Small intestine (tissue), 7 donors: ENCODE data around the gene IQUB. TPM values are rescaled to one million over a fixed set of nuclear protein-coding genes. Genes with fewer than 3 reads are reported as not detected.
A peak's percentile ranks its signal among the peaks of the same experiment; 100 is the strongest.

ENCODE experiments used
- DNase-seq, 2 donors: peaks; one replicate each; pipeline versions ENCODE4 v3.0.0 to v3.0.0-alpha.2; 2013
- FAIRE-seq: peaks from 2 replicates; lab custom pipeline; 2012; peaks lifted over from hg19 to GRCh38; lab: Jason Lieb, UNC
- H3K27ac ChIP-seq, 3 donors: one replicate each; pipeline ENCODE4 v1.5.1; 2013; ENCODE audit warnings: low read length in 2 of 3, mild to moderate bottlenecking in 2 of 3, control low read depth in 1 of 3, inconsistent platforms in 1 of 3, low read depth in 1 of 3, moderate library complexity in 1 of 3
- H3K27me3 ChIP-seq, 3 donors: one replicate each; pipeline ENCODE4 v1.6.1; 2013; ENCODE audit warnings: low read length in 3 of 3, inconsistent platforms in 1 of 3; ENCODE audit not compliant: control insufficient read depth in 3 of 3, insufficient read depth in 3 of 3
- H3K36me3 ChIP-seq, 3 donors: one replicate each; pipeline ENCODE4 v1.6.1; 2013; ENCODE audit warnings: low read length in 3 of 3, inconsistent platforms in 1 of 3, low read depth in 1 of 3, mild to moderate bottlenecking in 1 of 3, moderate library complexity in 1 of 3; ENCODE audit not compliant: control insufficient read depth in 3 of 3, insufficient read depth in 2 of 3
- H3K4me1 ChIP-seq, 3 donors: one replicate each; pipeline ENCODE4 v1.6.1; 2013; ENCODE audit warnings: low read length in 2 of 3, inconsistent platforms in 1 of 3, low read depth in 1 of 3, mild to moderate bottlenecking in 1 of 3, moderate library complexity in 1 of 3; ENCODE audit not compliant: control insufficient read depth in 3 of 3, insufficient read depth in 2 of 3
- H3K4me3 ChIP-seq, 3 donors: one replicate each; pipeline ENCODE4 v1.5.1; 2013; ENCODE audit warnings: low read length in 3 of 3, control low read depth in 1 of 3, inconsistent platforms in 1 of 3, low read depth in 1 of 3, mild to moderate bottlenecking in 1 of 3, moderate library complexity in 1 of 3
- H3K9me3 ChIP-seq, 2 donors: one replicate each; pipeline ENCODE4 v1.6.1; 2013; ENCODE audit warnings: low read depth in 1 of 2, low read length in 1 of 2; ENCODE audit not compliant: control insufficient read depth in 2 of 2, insufficient read depth in 1 of 2
- WGBS, 3 donors: extraction: QIAGEN DNeasy Blood & Tissue Kit; methylation state at CpG; one replicate each; pipeline ENCODE4 v1.1.7; 2013; 5-methylcytosine and 5-hydroxymethylcytosine counted together
- polyA plus RNA-seq, 4 donors: library from polyadenylated mRNA; stranded (reverse) in 3 of 4; unstranded in 1 of 4; fragments of 200-250 nt in 3 of 4; fragments of 120-200 nt in 1 of 4; gene quantifications; one replicate each; pipeline versions ENCODE4 v1.2.1 to v1.2.3, GENCODE V29; 2013
- donor health status: healthy with polysubstance abuse.
- donor health status: control.
- donor health status: control.
- donor health status: Bipolar disorder and iron deficiency.
- donor health status: healthy.

IQUB gene
- polyA plus RNA-seq, 4 donors: 0.03 to 0.22 (median 0.19) TPM; not detected in 1

- Histone ChIP-seq H3K4me3 (no peak overlapping the region), H3K4me1 (no peaks in the 10 kb centered on the region), H3K9me3 (no peaks in the 10 kb centered on the region), H3K36me3 (no peaks in the 10 kb centered on the region), H3K27ac (no peak overlapping the region), H3K27me3 (no peaks in the 10 kb centered on the region)
- FAIRE-seq (no peak), DNase-seq (no peak)
- 75 to 84% (median 82%) methylated on average over 4 of the region's 4 CpGs for WGBS, 3 donors
These were observed 99.2 kb downstream of the IQUB start for GRCh38 chr7:123435080-123435700.

- Histone ChIP-seq H3K36me3 (no peaks in the 10 kb centered on the region), H3K9me3 (no peaks in the 10 kb centered on the region), H3K27me3 (no peaks in the 10 kb centered on the region), H3K4me3 (no peak overlapping the region), H3K4me1 (no peaks in the 10 kb centered on the region), H3K27ac (no peak overlapping the region)
- FAIRE-seq (no peak), DNase-seq (no peak)
These were observed 100.7 kb downstream of the IQUB start for GRCh38 chr7:123433665-123434064.

- FAIRE-seq (peak; percentile 53), DNase-seq (no peak)
- WGBS, 3 donors: 37 to 50% (median 38%) methylated on average over 2 of the region's 2 CpGs
- Histone ChIP-seq H3K27me3 (no peaks in the 10 kb centered on the region), H3K4me1 (no peaks in the 10 kb centered on the region), H3K4me3 (no peak overlapping the region), H3K27ac (no peak overlapping the region), H3K9me3 (no peaks in the 10 kb centered on the region), H3K36me3 (no peaks in the 10 kb centered on the region)
These were observed 101.8 kb downstream of the IQUB start for GRCh38 chr7:123432601-123433000.

GRCh38 chr7:123431075-123431614 is 103.2 kb downstream of the IQUB start:
- Histone ChIP-seq H3K9me3 (no peaks in the 10 kb centered on the region), H3K27ac (no peak overlapping the region), H3K36me3 (no peaks in the 10 kb centered on the region), H3K4me1 (no peaks in the 10 kb centered on the region), H3K27me3 (no peaks in the 10 kb centered on the region), H3K4me3 (no peak overlapping the region)
- WGBS, 3 donors: 77 to 83% (median 81%) methylated on average over 5 of the region's 5 CpGs
- DNase-seq: no peak
- FAIRE-seq: no peak

GRCh38 chr7:123425246-123425645 is 109.1 kb downstream of the IQUB start:
- DNase-seq (no peak), FAIRE-seq (no peak)
- Histone ChIP-seq H3K27ac (no peak overlapping the region), H3K9me3 (peaks cover 0 to 5% of the 10 kb centered on the region in 2 donors), H3K4me3 (no peak overlapping the region), H3K27me3 (no peaks in the 10 kb centered on the region), H3K36me3 (no peaks in the 10 kb centered on the region), H3K4me1 (no peaks in the 10 kb centered on the region)

GRCh38 chr7:123424463-123424862 is 109.9 kb downstream of the IQUB start:
- H3K4me3 ChIP-seq: no peak overlapping the region
- no peaks in the 10 kb centered on the region for H3K36me3 ChIP-seq
- DNase-seq (no peak), FAIRE-seq (no peak)
- no peaks in the 10 kb centered on the region for H3K27me3 ChIP-seq
- no peaks in the 10 kb centered on the region for H3K4me1 ChIP-seq
- H3K27ac ChIP-seq: no peak overlapping the region
- peaks cover 0 to 5% of the 10 kb centered on the region in 2 donors for H3K9me3 ChIP-seq

GRCh38 chr7:123423622-123424021 is 110.8 kb downstream of the IQUB start:
- Histone ChIP-seq H3K36me3 (no peaks in the 10 kb centered on the region), H3K27ac (no peak overlapping the region), H3K4me1 (no peaks in the 10 kb centered on the region), H3K9me3 (peaks cover 0 to 7% of the 10 kb centered on the region in 2 donors), H3K27me3 (no peaks in the 10 kb centered on the region), H3K4me3 (no peak overlapping the region)
- WGBS, 3 donors: 85 to 88% (median 86%) methylated on average over 2 of the region's 2 CpGs
- no peak for DNase-seq
- FAIRE-seq: no peak

- Histone ChIP-seq H3K27me3 (no peaks in the 10 kb centered on the region), H3K4me1 (no peaks in the 10 kb centered on the region), H3K27ac (no peak overlapping the region), H3K36me3 (no peaks in the 10 kb centered on the region), H3K4me3 (no peak overlapping the region), H3K9me3 (peaks cover 0 to 22% of the 10 kb centered on the region in 2 donors)
- FAIRE-seq (no peak), DNase-seq (no peak)
- 53 to 83% (median 64%) methylated on average over 2 of the region's 2 CpGs for WGBS, 3 donors
These were observed 116.8 kb downstream of the IQUB start for GRCh38 chr7:123417580-123417979.

- H3K9me3 ChIP-seq: peaks cover 0 to 20% of the 10 kb centered on the region in 2 donors
- FAIRE-seq (no peak), DNase-seq (no peak)
- H3K27me3 ChIP-seq: no peaks in the 10 kb centered on the region
- 54 to 79% (median 67%) methylated on average over 1 of the region's 1 CpG for WGBS, 3 donors
- H3K4me3 ChIP-seq: no peak overlapping the region
- H3K27ac ChIP-seq: no peak overlapping the region
- no peaks in the 10 kb centered on the region for H3K4me1 ChIP-seq
- no peaks in the 10 kb centered on the region for H3K36me3 ChIP-seq
These were observed 118.8 kb downstream of the IQUB start for GRCh38 chr7:123415625-123416024.
